ENCODE data around the gene SFXN5.
"Not testable (repeated sequence)": the region's sequence is repeated elsewhere in the genome, so short reads cannot be mapped to it uniquely, and the experiment has no call there.

The SFXN5 gene

GRCh38 chr2:73101626-73102256, 30.2 kb upstream of the SFXN5 start:
- peak; percentile 21 for DNase-seq (ENCODE audit: low read depth)

- DNase-seq (ENCODE audit: low read depth), result no peak
These were observed 29.4 kb upstream of the SFXN5 start for GRCh38 chr2:73100956-73101355.

- no peak for DNase-seq (ENCODE audit: low read depth)
These were observed 28.0 kb upstream of the SFXN5 start for GRCh38 chr2:73099486-73099885.

- DNase-seq (ENCODE audit: low read depth), result no peak
These were observed 24.4 kb upstream of the SFXN5 start for GRCh38 chr2:73095910-73096309.

- DNase-seq (ENCODE audit: low read depth), result not testable (repeated sequence)
These were observed 22.2 kb upstream of the SFXN5 start for GRCh38 chr2:73093601-73094218.

GRCh38 chr2:73092146-73092783, 20.8 kb upstream of the SFXN5 start:
- no peak for DNase-seq (ENCODE audit: low read depth)

- no peak for DNase-seq (ENCODE audit: low read depth)
These were observed 20.2 kb upstream of the SFXN5 start for GRCh38 chr2:73091696-73092095.

- peak; percentile 42 for DNase-seq (ENCODE audit: low read depth)
These were observed 19.7 kb upstream of the SFXN5 start for GRCh38 chr2:73091164-73091563.

- peak; percentile 99 for DNase-seq (ENCODE audit: low read depth)
These were observed 17.9 kb upstream of the SFXN5 start for GRCh38 chr2:73089270-73090030.

GRCh38 chr2:73088703-73089102, 17.2 kb upstream of the SFXN5 start:
- no peak for DNase-seq (ENCODE audit: low read depth)

- DNase-seq (ENCODE audit: low read depth), result no peak
These were observed 16.7 kb upstream of the SFXN5 start for GRCh38 chr2:73088211-73088610.

- no peak for DNase-seq (ENCODE audit: low read depth)
These were observed 15.8 kb upstream of the SFXN5 start for GRCh38 chr2:73087311-73087710.

GRCh38 chr2:73085691-73086090, 14.2 kb upstream of the SFXN5 start:
- peak; percentile 70 for DNase-seq (ENCODE audit: low read depth)

GRCh38 chr2:73084971-73085370, 13.5 kb upstream of the SFXN5 start:
- no peak for DNase-seq (ENCODE audit: low read depth)

- DNase-seq (ENCODE audit: low read depth), result no peak
These were observed 12.6 kb upstream of the SFXN5 start for GRCh38 chr2:73083886-73084800.

GRCh38 chr2:73082523-73083410, 11.3 kb upstream of the SFXN5 start:
- DNase-seq (ENCODE audit: low read depth), result no peak

GRCh38 chr2:73081181-73081671, 9.7 kb upstream of the SFXN5 start:
- DNase-seq (ENCODE audit: low read depth), result no peak

GRCh38 chr2:73080321-73081131, 9.0 kb upstream of the SFXN5 start:
- DNase-seq (ENCODE audit: low read depth), result peak; percentile 36

GRCh38 chr2:73079636-73080035, 8.1 kb upstream of the SFXN5 start:
- DNase-seq (ENCODE audit: low read depth), result no peak
